Uterus (tissue), 4 donors: ENCODE results near the gene WNT11. TPM values are rescaled to one million over a fixed set of nuclear protein-coding genes. Genes with fewer than 3 reads are reported as not detected.

Experiments used
- DNase-seq, 2 donors: peaks; one replicate each; pipeline ENCODE4 v3.0.0-alpha.2; 2019 to 2020
- H3K27ac ChIP-seq, 2 donors: fragments of 200-600 bp; sonication (generic); 1 replicate in 1 of 2; 2 replicates in 1 of 2; pipeline ENCODE4 v1.5.1; 2016 to 2018
- H3K27me3 ChIP-seq, 2 donors: fragments of 200-600 bp; sonication (generic); one replicate each; pipeline ENCODE4 v1.5.1; 2018 to 2019; ENCODE audit warnings: control low read depth in 1 of 2
- H3K36me3 ChIP-seq, 2 donors: fragments of 200-600 bp; sonication (generic); one replicate each; pipeline ENCODE4 v1.5.1; 2019; ENCODE audit warnings: control low read depth in 1 of 2
- H3K4me1 ChIP-seq, 2 donors: fragments of 200-600 bp; sonication (generic); one replicate each; pipeline ENCODE4 v1.5.1; 2018 to 2019; ENCODE audit warnings: control low read depth in 1 of 2
- H3K4me3 ChIP-seq, 2 donors: fragments of 200-600 bp; sonication (generic); 1 replicate in 1 of 2; 2 replicates in 1 of 2; pipeline ENCODE4 v1.5.1; 2018 to 2019; ENCODE audit warnings: mild to moderate bottlenecking in 1 of 2
- H3K9me3 ChIP-seq, 2 donors: fragments of 200-600 bp; sonication (generic); one replicate each; pipeline ENCODE4 v1.5.1; 2019; ENCODE audit warnings: control low read depth in 1 of 2
- POLR2A ChIP-seq, 2 donors: fragments of 450-650 bp; IDR thresholded peaks; one replicate each; pipeline ENCODE4 v1.6.1; 2016; ENCODE audit warnings: antibody characterized with exemption in 2 of 2, mild to moderate bottlenecking in 1 of 2, moderate library complexity in 1 of 2
- intact Hi-C: fragments of 100-400 bp; cut with DNase I; formaldehyde crosslinking; loops from one replicate; pipeline ENCODE4 v1.15.1; 2023; ENCODE audit warnings: low total_unique reads
- total RNA-seq, 4 donors: library from RNA; depleted of rRNA in 3 of 4; stranded (reverse); fragments of >200 nt in 3 of 4; gene quantifications; one replicate each; pipeline versions ENCODE4 v1.1.0 to v1.2.4, GENCODE V29; 2014 to 2023
- TF ChIP-seq, protein P1 (sequence below), 4 experiments: fragments of 200-600 bp in 2 of 4; fragments of 450-650 bp in 2 of 4; sonication (generic) in 2 of 4; IDR thresholded peaks; one replicate each; pipeline ENCODE4 v1.5.1; 2016 to 2019; ENCODE audit warnings: antibody characterized with exemption in 4 of 4, mild to moderate bottlenecking in 2 of 4, moderate library complexity in 1 of 4
- donor health status: DM: yes; HTN: yes; CAD: no.

WNT11 gene
- total RNA-seq, 4 donors from 2014 or later, result 5.1 to 16.7 (median 9.5) TPM

DNA sequence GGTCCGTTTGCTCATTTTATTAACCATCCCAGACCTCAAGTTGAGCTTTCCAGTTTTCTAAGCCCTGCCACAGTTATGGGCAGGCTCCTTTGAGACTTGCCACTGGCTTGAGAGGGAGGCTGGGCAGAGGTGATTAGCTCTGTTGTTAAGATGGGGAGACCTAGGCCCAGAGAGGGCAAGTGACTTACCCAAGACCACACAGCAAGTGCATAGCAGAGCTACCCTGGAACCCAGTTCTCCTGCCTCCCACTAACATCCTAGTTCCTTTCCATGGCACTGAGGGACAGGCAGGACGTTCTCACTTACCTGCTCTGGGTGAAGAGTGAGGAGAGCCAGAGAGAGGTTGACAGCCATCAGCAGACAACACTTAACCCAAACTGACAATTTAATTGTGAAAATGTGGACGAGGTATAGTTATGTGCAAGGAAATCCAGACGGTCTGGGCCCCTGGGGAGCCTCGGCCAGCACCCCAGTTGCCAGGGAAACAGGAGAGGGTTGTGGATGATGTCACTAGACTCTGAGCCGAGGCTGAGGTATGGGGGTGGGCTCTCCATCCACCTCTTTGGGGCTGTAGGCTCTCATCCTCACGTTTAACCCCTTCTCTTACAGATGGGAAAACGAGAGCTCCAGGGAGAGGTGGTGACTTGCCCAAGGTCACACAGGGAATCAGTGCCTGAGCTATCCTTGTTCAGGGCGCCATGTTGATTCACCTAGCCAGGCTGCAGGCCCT lies 12.3 kb upstream of the WNT11 start:
- Histone ChIP-seq H3K4me1 (no peaks in the 10 kb centered on the region), H3K4me3 (no peak overlapping the region), H3K9me3 (no peaks in the 10 kb centered on the region), H3K27me3 (no peaks in the 10 kb centered on the region), H3K36me3 (no peaks in the 10 kb centered on the region), H3K27ac (no peak overlapping the region)
- intact Hi-C loops, result no loop called here
- no peak for DNase-seq
- TF ChIP-seq, protein P1, sequence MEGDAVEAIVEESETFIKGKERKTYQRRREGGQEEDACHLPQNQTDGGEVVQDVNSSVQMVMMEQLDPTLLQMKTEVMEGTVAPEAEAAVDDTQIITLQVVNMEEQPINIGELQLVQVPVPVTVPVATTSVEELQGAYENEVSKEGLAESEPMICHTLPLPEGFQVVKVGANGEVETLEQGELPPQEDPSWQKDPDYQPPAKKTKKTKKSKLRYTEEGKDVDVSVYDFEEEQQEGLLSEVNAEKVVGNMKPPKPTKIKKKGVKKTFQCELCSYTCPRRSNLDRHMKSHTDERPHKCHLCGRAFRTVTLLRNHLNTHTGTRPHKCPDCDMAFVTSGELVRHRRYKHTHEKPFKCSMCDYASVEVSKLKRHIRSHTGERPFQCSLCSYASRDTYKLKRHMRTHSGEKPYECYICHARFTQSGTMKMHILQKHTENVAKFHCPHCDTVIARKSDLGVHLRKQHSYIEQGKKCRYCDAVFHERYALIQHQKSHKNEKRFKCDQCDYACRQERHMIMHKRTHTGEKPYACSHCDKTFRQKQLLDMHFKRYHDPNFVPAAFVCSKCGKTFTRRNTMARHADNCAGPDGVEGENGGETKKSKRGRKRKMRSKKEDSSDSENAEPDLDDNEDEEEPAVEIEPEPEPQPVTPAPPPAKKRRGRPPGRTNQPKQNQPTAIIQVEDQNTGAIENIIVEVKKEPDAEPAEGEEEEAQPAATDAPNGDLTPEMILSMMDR (IDR thresholded peaks at IDR 0.05), result no peak
- TF ChIP-seq POLR2A (IDR thresholded peaks at IDR 0.05), result no peak

DNA sequence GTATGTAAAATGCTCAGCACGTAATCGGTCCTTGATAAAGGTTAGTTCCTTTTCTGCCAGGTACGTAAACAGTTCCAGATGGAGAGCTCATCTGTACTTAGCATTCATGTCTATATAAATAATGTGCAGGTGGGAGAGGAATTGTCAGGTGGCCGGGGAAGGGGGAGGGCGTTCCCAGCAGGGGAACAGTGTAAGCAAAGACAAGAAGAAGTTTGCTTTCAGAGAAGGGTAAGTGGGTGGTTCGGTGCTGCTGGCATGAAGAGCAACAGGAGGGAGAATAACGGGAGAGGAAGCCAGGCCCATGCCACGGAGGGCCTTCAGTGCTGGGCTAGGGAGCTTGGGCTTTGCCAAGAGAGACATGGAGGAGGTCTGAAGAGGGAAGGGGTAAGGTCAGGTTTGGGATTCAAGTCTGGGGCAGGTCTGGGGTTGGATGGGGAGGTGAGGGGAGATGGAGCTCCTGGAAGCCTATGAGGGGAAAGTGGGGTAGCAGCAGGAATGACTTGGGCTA lies 11.4 kb upstream of the WNT11 start:
- H3K4me1 ChIP-seq, result no peaks in the 10 kb centered on the region
- DNase-seq, result no peak
- no peaks in the 10 kb centered on the region for H3K27me3 ChIP-seq
- H3K9me3 ChIP-seq, result no peaks in the 10 kb centered on the region
- intact Hi-C loops, result no loop called here
- no peaks in the 10 kb centered on the region for H3K36me3 ChIP-seq
- TF ChIP-seq, protein P1 (IDR thresholded peaks at IDR 0.05), result no peak
- TF ChIP-seq POLR2A (IDR thresholded peaks at IDR 0.05), result no peak
- no peak overlapping the region for H3K4me3 ChIP-seq
- no peak overlapping the region for H3K27ac ChIP-seq

DNA sequence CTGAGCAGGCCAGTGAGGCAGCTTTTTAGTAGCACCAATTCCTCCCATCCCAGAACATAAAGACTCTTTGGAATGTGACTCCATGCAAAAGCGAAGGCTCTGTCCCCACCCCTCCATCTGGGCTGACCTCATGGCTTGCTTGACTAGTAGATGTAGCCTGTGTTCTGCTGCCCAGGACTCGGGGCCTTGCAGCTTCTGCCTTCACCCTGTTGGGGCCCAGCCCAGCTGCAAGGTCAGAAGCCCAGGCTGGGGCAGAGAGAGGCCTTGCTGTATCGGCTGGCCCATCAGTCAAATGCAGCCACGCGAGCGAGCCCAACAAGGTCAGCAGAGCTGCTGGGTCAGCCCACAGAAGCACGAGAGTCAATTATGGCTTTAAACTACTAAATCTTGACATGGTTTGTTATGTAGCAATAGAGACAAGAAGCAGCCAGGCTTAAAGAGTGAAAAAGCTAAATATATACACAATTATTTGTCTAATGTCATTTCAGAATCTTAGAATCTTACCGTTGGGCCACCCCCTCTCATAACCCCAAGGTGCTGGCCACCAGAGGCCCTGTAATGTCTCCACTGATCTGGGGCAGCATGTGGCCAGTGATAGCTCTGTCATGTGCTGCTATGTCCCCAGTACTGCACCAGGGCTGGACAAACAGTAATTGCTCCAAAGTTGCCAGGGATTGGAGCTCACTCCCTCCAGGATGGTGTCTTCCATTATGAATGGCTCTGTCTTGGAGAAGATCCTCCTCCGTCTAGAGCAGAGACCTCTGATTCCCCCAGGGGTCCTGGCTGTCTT lies 10.4 kb upstream of the WNT11 start:
- intact Hi-C loops, result no loop called here
- no peak for DNase-seq
- no peaks in the 10 kb centered on the region for H3K4me1 ChIP-seq
- no peaks in the 10 kb centered on the region for H3K9me3 ChIP-seq
- no peaks in the 10 kb centered on the region for H3K27me3 ChIP-seq
- no peak overlapping the region for H3K4me3 ChIP-seq
- no peak for TF ChIP-seq POLR2A (IDR thresholded peaks at IDR 0.05)
- TF ChIP-seq, protein P1 (IDR thresholded peaks at IDR 0.05), result no peak
- no peaks in the 10 kb centered on the region for H3K36me3 ChIP-seq
- no peak overlapping the region for H3K27ac ChIP-seq

DNA sequence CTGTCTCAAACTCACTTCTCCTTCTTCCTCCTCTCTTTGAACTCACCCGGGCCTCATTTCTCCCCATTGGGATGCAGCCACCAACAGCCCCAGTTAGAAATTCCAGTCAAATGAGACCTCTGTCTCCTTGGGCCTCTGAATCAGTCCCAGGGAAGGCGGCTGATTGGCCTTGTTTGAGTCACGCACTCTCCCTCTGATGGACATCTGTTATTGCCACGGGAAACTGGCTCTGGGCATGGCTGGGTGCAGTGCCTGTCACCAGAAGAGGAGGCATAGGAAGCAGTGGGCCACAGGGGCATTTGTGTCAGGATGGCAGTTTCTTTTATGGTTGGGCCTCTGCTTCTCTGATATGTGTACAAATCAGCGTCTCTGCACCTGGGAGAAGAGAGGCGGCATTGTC lies 9.6 kb upstream of the WNT11 start:
- Histone ChIP-seq H3K4me3 (no peak overlapping the region), H3K4me1 (peaks cover 0 to 3% of the 10 kb centered on the region in 2 donors), H3K9me3 (no peaks in the 10 kb centered on the region), H3K36me3 (no peaks in the 10 kb centered on the region), H3K27ac (no peak overlapping the region), H3K27me3 (no peaks in the 10 kb centered on the region)
- intact Hi-C loops, result no loop called here
- TF ChIP-seq POLR2A (IDR thresholded peaks at IDR 0.05), result no peak
- TF ChIP-seq, protein P1 (IDR thresholded peaks at IDR 0.05), result no peak
- DNase-seq, result no peak
